K562 (cell line): Measurements from ENCODE around the gene GOLPH3L. TPM values are rescaled to one million over a fixed set of nuclear protein-coding genes. Genes with fewer than 3 reads are reported as not detected.

ENCODE experiments used
- ARID3B ChIP-seq: fragments of 250-450 bp; sonication (Bioruptor Pico); IDR thresholded peaks from 2 replicates; pipeline ENCODE4 v1.4.0; 2020; ENCODE audit warnings: borderline replicate concordance
- ATF6 ChIP-seq: sonication (generic); formaldehyde crosslinking; IDR thresholded peaks from 2 replicates; pipeline ENCODE4 v1.4.0; 2020; ENCODE audit warnings: mild to moderate bottlenecking, missing genetic modification reagents
- BACH1 ChIP-seq: fragments of 200-800 bp; sonication (Bioruptor generic); IDR thresholded peaks from 2 replicates; pipeline ENCODE4 v1.6.1; 2016; ENCODE audit warnings: missing genetic modification characterization, missing compliant biosample characterization
- CBFA2T3 ChIP-seq: fragments of 450-650 bp; IDR thresholded peaks from 2 replicates; pipeline ENCODE4 v1.6.1; 2017
- CBFB ChIP-seq: sonication (generic); formaldehyde crosslinking; IDR thresholded peaks from 2 replicates; pipeline ENCODE4 v1.4.0; 2020; ENCODE audit warnings: mild to moderate bottlenecking, missing genetic modification reagents
- CGGBP1 ChIP-seq: fragments of 250-450 bp; sonication (Bioruptor Pico); IDR thresholded peaks from 2 replicates; pipeline ENCODE4 v1.9.0; 2021; ENCODE audit warnings: mild to moderate bottlenecking
- CREM ChIP-seq: IDR thresholded peaks from 2 replicates; pipeline ENCODE4 v1.6.1; 2014; ENCODE audit warnings: antibody characterized with exemption, low read depth
- ERF ChIP-seq: fragments of 450-650 bp; formaldehyde crosslinking; IDR thresholded peaks from 2 replicates; pipeline ENCODE4 v1.4.0; 2020; ENCODE audit warnings: mild to moderate bottlenecking, mixed read lengths
- GATAD2A ChIP-seq: fragments of 450-650 bp; IDR thresholded peaks from 2 replicates; pipeline ENCODE4 v1.6.1; 2017
- KAT8 ChIP-seq: fragments of 450-650 bp; IDR thresholded peaks from 2 replicates; pipeline ENCODE4 v1.6.1; 2016; ENCODE audit warnings: low read depth, mild to moderate bottlenecking
- MXD1 ChIP-seq: fragments of 250-450 bp; sonication (Bioruptor Pico); IDR thresholded peaks from 2 replicates; pipeline ENCODE4 v1.8.0; 2021; ENCODE audit warnings: borderline replicate concordance, mild to moderate bottlenecking, moderate library complexity; ENCODE audit not compliant: poor library complexity, severe bottlenecking
- NCOR1 ChIP-seq: fragments of 450-650 bp; IDR thresholded peaks from 2 replicates; pipeline ENCODE4 v1.6.1; 2016; ENCODE audit warnings: mild to moderate bottlenecking, moderate library complexity
- PKNOX1 ChIP-seq: fragments of 450-650 bp; IDR thresholded peaks from 2 replicates; pipeline ENCODE4 v1.6.1; 2016
- TAF1 ChIP-seq: IDR thresholded peaks from 2 replicates; pipeline ENCODE4 v1.6.1; 2011; ENCODE audit warnings: mild to moderate bottlenecking, low read length, moderate library complexity; ENCODE audit not compliant: insufficient read depth, control insufficient read depth, severe bottlenecking; ENCODE audit errors: extremely low read depth
- ZBTB17 ChIP-seq: fragments of 450-650 bp; formaldehyde crosslinking; IDR thresholded peaks from 2 replicates; pipeline ENCODE4 v1.4.0; 2020; ENCODE audit warnings: mild to moderate bottlenecking
- ZC3H4 ChIP-seq: sonication (generic); formaldehyde crosslinking; IDR thresholded peaks from 2 replicates; pipeline ENCODE4 v1.9.0; 2021; ENCODE audit warnings: missing genetic modification reagents, borderline replicate concordance
- ZFP36 ChIP-seq: fragments of 150-350 bp; IDR thresholded peaks from 2 replicates; pipeline ENCODE4 v1.6.1; 2018; ENCODE audit warnings: low read length, low read depth; ENCODE audit not compliant: partially characterized antibody
- ZFX ChIP-seq: sonication (generic); formaldehyde crosslinking; IDR thresholded peaks from 2 replicates; pipeline ENCODE4 v1.8.0; 2022; ENCODE audit warnings: mild to moderate bottlenecking, missing genetic modification reagents, moderate library complexity
- ZNF197 ChIP-seq: fragments of 200-800 bp; sonication (Bioruptor generic); IDR thresholded peaks from 2 replicates; pipeline ENCODE4 v1.6.1; 2016; ENCODE audit warnings: low read depth, missing genetic modification characterization, missing compliant biosample characterization
- ZNF764 ChIP-seq: fragments of 250-450 bp; sonication (Bioruptor Pico); IDR thresholded peaks from 2 replicates; pipeline ENCODE4 v1.4.0; 2020; ENCODE audit warnings: low read depth, mild to moderate bottlenecking, moderate library complexity
- ZNF766 ChIP-seq: fragments of 200-800 bp; sonication (Bioruptor generic); conservative IDR thresholded peaks from 2 replicates; pipeline ENCODE4 v1.6.1; 2016; ENCODE audit warnings: missing genetic modification characterization, missing compliant biosample characterization
- polyA plus RNA-seq, 8 experiments: library from polyadenylated mRNA; depleted of rRNA in 4 of 8; stranded (reverse) in 5 of 8; unstranded in 3 of 8; fragments of >200 nt; fragmentation: Nextera tagmentation in 2 of 8; fragmentation: Illumina TruSeq in 1 of 8; extraction: Ambion mirVana in 2 of 8; extraction: Trizol in 1 of 8; gene quantifications; 2 replicates each; pipeline versions ENCODE4 v1.2.1 to v1.2.3, GENCODE V29; 2011 to 2014; ENCODE audit warnings: inconsistent platforms in 1 of 8, missing spikeins in 1 of 8
- total RNA-seq, 7 experiments: library from RNA; depleted of rRNA in 6 of 7; stranded (reverse); fragments of >200 nt in 6 of 7; fragmentation: Illumina TruSeq in 2 of 7; extraction: Trizol in 2 of 7; gene quantifications; 2 replicates each; pipeline versions ENCODE4 v1.2.1 to v1.2.3, GENCODE V29; 2011 to 2021; ENCODE audit warnings: low replicate concordance in 1 of 7

GOLPH3L gene
- total and polyA plus RNA-seq, 9 of the 15 experiments (the other 6 are each of a cell fraction or from before 2014, with no cell fraction given), result 8.1 to 42.1 (median 21.6) TPM

GRCh38 chr1:150619576-150620509 is 77.1 kb downstream of the GOLPH3L start (continued):
- TF ChIP-seq KAT8 (no peak), ZNF766 (CRISPR knock-in tag) (peak; percentile 49; the same call in 1 of the 2 replicates), ZNF197 (CRISPR knock-in tag) (no peak), CBFB (no peak), ZC3H4 (CRISPR knock-in tag) (no peak), ZBTB17 (CRISPR knock-in tag) (no peak), MXD1 (no peak), ZNF764 (CRISPR knock-in tag) (no peak), CBFA2T3 (peak; percentile 96), ZFX (CRISPR knock-in tag) (no peak), CGGBP1 (CRISPR knock-in tag) (no peak), BACH1 (tag) (no peak), PKNOX1 (peak; percentile 95), ATF6 (CRISPR knock-in tag) (no peak; the same call in 1 of the 2 replicates), GATAD2A (peak; percentile 85; the same call in 1 of the 2 replicates), ARID3B (no peak), CREM (no peak; the same call in none of the 2 replicates), NCOR1 (peak; percentile 91), TAF1 (no peak), ERF (CRISPR knock-in tag) (no peak), ZFP36 (no peak)
